Naive thymus-derived CD8-positive, alpha-beta T cell (primary cell): ENCODE results near the gene AGO1. TPM values are rescaled to one million over a fixed set of nuclear protein-coding genes. Genes with fewer than 3 reads are reported as not detected.

ENCODE experiments used
- ATAC-seq, 2 donors: fragments of 150-1000 bp; cut with Tn5 transposase in 1 of 2; sonication (Bioruptor Pico), chemical (Tn5 transposase) in 1 of 2; 1 replicate in 1 of 2; 2 replicates in 1 of 2; pipeline ENCODE4 v1.10.0; 2021; ENCODE audit warnings: mild to moderate bottlenecking in 2 of 2, moderate library complexity in 2 of 2
- POLR2A ChIA-PET: fragments of 350-600 bp; sonication (Branson Sonifier 250); formaldehyde crosslinking; loops from one replicate; lab custom pipeline; 2021; ENCODE audit warnings: antibody characterized with exemption; lab: Charles Lee
- DNase-seq, 10 donors: peaks; one replicate each; pipeline versions ENCODE4 v3.0.0 to v3.0.0-alpha.2; 2020 to 2022
- H3K27ac Mint-ChIP-seq, 10 donors: one replicate each; pipeline ENCODE4 v1.8.0; 2020 to 2022; ENCODE audit warnings: mild to moderate bottlenecking in 10 of 10, mixed read lengths in 10 of 10, moderate library complexity in 4 of 10, inconsistent platforms in 1 of 10
- H3K27me3 Mint-ChIP-seq, 5 donors: one replicate each; pipeline ENCODE4 v1.8.0; 2021 to 2022; ENCODE audit warnings: mixed read lengths in 5 of 5
- H3K36me3 Mint-ChIP-seq, 3 donors: one replicate each; pipeline ENCODE4 v1.8.0; 2020 to 2022; ENCODE audit warnings: mixed read lengths in 3 of 3, mild to moderate bottlenecking in 2 of 3, inconsistent platforms in 1 of 3
- H3K4me1 Mint-ChIP-seq, 4 donors: one replicate each; pipeline ENCODE4 v1.8.0; 2021 to 2022; ENCODE audit warnings: mixed read lengths in 4 of 4
- H3K4me3 Mint-ChIP-seq, 10 donors: one replicate each; pipeline ENCODE4 v1.8.0; 2020 to 2022; ENCODE audit warnings: mild to moderate bottlenecking in 10 of 10, mixed read lengths in 10 of 10, moderate library complexity in 6 of 10, inconsistent platforms in 1 of 10
- H3K9me3 Mint-ChIP-seq, 9 donors: one replicate each; pipeline ENCODE4 v1.8.0; 2020 to 2022; ENCODE audit warnings: mixed read lengths in 9 of 9, mild to moderate bottlenecking in 3 of 9, inconsistent platforms in 1 of 9, moderate library complexity in 1 of 9
- polyA plus RNA-seq, 3 donors: library from polyadenylated mRNA; unstranded; fragments of 300-500 nt; fragmentation: Illumina TruSeq; gene quantifications; one replicate each; pipeline ENCODE4 v1.2.3, GENCODE V29; 2021
- total RNA-seq, 8 experiments: library from RNA in 2 of 8; stranded (reverse) in 2 of 8; gene quantifications; one replicate each; pipeline ENCODE4 v1.2.3 and lab custom pipeline; 2021 to 2026

The AGO1 gene
- total RNA-seq (10 to 100 TPM; 27.7 to 28.3 TPM), polyA plus RNA-seq (1 to 10 TPM; 6.1 to 9.9 (median 7.9) TPM), total RNA-seq (lab: John Stamatoyannopoulos, UW) (67.9 to 115 (median 88.8) reads per million in 6 experiments)

GRCh38 chr1:35882945-35883634 lies at the start of gene AGO1:
Gene AGO1 (plus strand): TSS chr1:35883209. CDS start chr1:35883422, 213 bp downstream.
- H3K9me3 Mint-ChIP-seq, result no peaks in the 10 kb centered on the region

DNA sequence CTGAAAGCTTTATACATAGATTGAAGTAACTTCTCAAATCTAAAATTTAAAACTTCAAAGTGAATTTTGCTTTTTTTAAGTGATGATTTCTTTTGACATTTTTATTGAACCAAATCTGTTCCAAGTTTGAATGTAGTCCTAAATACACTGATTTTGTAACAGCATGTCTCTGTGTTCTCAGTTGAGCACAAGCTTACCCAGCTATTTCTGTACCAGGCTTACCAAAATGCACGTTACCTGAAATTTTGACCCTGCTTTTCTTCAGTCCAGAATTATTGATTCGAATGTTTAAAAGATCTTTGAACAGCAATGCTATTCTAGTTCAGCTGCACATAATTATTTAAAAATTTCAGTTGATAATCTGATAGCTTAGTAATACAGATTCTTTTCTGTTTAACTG lies 49.6 kb upstream of the AGO1 start:
- Mint-ChIP-seq H3K4me3 (no peak overlapping the region), H3K36me3 (peaks cover 9 to 57% (median 30%) of the 10 kb centered on the region in 3 donors), H3K4me1 (no peaks in the 10 kb centered on the region), H3K27ac (no peak overlapping the region), H3K27me3 (no peaks in the 10 kb centered on the region), H3K9me3 (peaks cover 0 to 2% (median 0%) of the 10 kb centered on the region in 9 donors)
- no peak for DNase-seq
- POLR2A ChIA-PET, result no interaction called here
- no peak for ATAC-seq

More at GRCh38 chr1:35882945-35883634, at the start of gene AGO1:
- H3K4me1 Mint-ChIP-seq, result peaks cover 29 to 58% (median 52%) of the 10 kb centered on the region in 4 donors
- H3K36me3 Mint-ChIP-seq, result peaks cover 0 to 6% (median 0%) of the 10 kb centered on the region in 3 donors
- POLR2A ChIA-PET, result interaction anchor here (0.8 to 3.3 kb wide), 4 partner anchors 9 to 95 kb away, joined by 3 to 34 read pairs (median 4); partner anchors contain the start of gene AGO3
- peak within 1 kb of the TSS; percentile 53 to 93 (median 90) for H3K27ac Mint-ChIP-seq
- DNase-seq (peak; percentile 93 to 99 (median 98)), ATAC-seq (peak; percentile 94)
- peak within 1 kb of the TSS; percentile 91 to 99 (median 93) for H3K4me3 Mint-ChIP-seq
- H3K27me3 Mint-ChIP-seq, result no peaks in the 10 kb centered on the region

GRCh38 chr1:35834218-35834617 lies 48.8 kb upstream of the AGO1 start:
- no peak for ATAC-seq
- Mint-ChIP-seq H3K27ac (no peak overlapping the region), H3K4me1 (no peaks in the 10 kb centered on the region), H3K27me3 (no peaks in the 10 kb centered on the region), H3K36me3 (peaks cover 9 to 56% (median 33%) of the 10 kb centered on the region in 3 donors), H3K9me3 (peaks cover 0 to 2% (median 0%) of the 10 kb centered on the region in 9 donors), H3K4me3 (no peak overlapping the region)
- POLR2A ChIA-PET, result no interaction called here
- no peak for DNase-seq

GRCh38 chr1:35835398-35835797 lies 47.6 kb upstream of the AGO1 start:
- POLR2A ChIA-PET, result no interaction called here
- Mint-ChIP-seq H3K4me3 (no peak overlapping the region), H3K27ac (no peak overlapping the region), H3K4me1 (no peaks in the 10 kb centered on the region), H3K36me3 (peaks cover 9 to 65% (median 33%) of the 10 kb centered on the region in 3 donors), H3K9me3 (peaks cover 0 to 2% (median 0%) of the 10 kb centered on the region in 9 donors), H3K27me3 (no peaks in the 10 kb centered on the region)
- no peak for DNase-seq
- ATAC-seq, result no peak

DNA sequence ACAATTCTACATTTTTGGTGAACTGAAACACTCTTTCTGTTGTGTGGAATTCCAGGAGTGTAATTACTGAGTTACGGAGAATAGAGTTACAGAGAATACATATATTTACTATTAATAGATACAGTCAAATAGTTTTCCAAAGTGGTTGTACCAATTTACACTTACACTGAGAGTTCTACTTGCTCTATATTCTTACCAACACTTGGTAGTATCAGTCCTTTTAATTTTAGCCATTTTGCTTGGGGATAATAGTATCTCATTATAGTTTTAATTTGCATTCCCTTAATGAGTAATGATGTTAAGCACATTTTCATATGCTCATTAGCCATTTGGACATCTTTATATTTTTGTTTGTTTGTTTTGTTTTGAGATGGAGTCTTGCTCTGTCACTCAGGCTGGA lies 46.3 kb upstream of the AGO1 start:
- DNase-seq, result no peak
- Mint-ChIP-seq H3K36me3 (peaks cover 9 to 68% (median 37%) of the 10 kb centered on the region in 3 donors), H3K27me3 (no peaks in the 10 kb centered on the region)

GRCh38 chr1:35838693-35839245 lies 44.2 kb upstream of the AGO1 start:
- POLR2A ChIA-PET, result no interaction called here
- H3K27ac Mint-ChIP-seq, result no peak overlapping the region
- no peak overlapping the region for H3K4me3 Mint-ChIP-seq
- ATAC-seq (no peak), DNase-seq (no peak)
- H3K9me3 Mint-ChIP-seq, result peaks cover 0 to 2% (median 0%) of the 10 kb centered on the region in 9 donors
- no peaks in the 10 kb centered on the region for H3K27me3 Mint-ChIP-seq
- peaks cover 9 to 77% (median 42%) of the 10 kb centered on the region in 3 donors for H3K36me3 Mint-ChIP-seq
- H3K4me1 Mint-ChIP-seq, result no peaks in the 10 kb centered on the region

More for the DNA sequence above, 46.3 kb upstream of the AGO1 start:
- ATAC-seq, result no peak
- Mint-ChIP-seq H3K4me1 (no peaks in the 10 kb centered on the region), H3K9me3 (peaks cover 0 to 2% (median 0%) of the 10 kb centered on the region in 9 donors), H3K4me3 (no peak overlapping the region), H3K27ac (no peak overlapping the region)
- POLR2A ChIA-PET, result no interaction called here

DNA sequence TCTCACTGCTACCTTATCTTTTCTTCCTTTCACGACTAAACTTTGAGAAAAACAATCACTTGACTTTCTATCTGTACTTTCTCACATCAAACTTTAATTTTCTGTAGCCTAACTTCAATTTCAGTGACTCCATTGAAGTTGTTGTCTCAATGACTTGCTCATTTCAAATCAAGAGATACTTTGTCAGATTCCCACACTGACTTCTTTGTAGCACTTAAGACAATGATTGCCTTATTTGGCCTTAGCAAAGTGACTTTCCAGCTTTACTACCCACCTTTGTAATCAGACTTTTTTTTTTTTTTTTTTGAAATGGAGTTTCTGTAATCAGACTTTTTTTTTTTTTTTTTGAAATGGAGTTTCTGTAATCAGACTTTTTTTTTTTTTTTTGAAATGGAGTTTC lies 38.2 kb upstream of the AGO1 start:
- Mint-ChIP-seq H3K4me1 (peaks cover 0 to 3% (median 1%) of the 10 kb centered on the region in 4 donors), H3K27me3 (no peaks in the 10 kb centered on the region), H3K9me3 (no peaks in the 10 kb centered on the region), H3K36me3 (peaks cover 4 to 50% (median 16%) of the 10 kb centered on the region in 3 donors), H3K4me3 (no peak overlapping the region), H3K27ac (peak overlapping the region in 2 of 10 donors; percentile 6 to 7)
- ATAC-seq (no peak), DNase-seq (no peak)
- POLR2A ChIA-PET, result no interaction called here

GRCh38 chr1:35845766-35846165 lies 37.2 kb upstream of the AGO1 start:
- Mint-ChIP-seq H3K36me3 (peaks cover 4 to 52% (median 17%) of the 10 kb centered on the region in 3 donors), H3K27me3 (no peaks in the 10 kb centered on the region), H3K4me1 (peaks cover 0 to 3% (median 1%) of the 10 kb centered on the region in 4 donors), H3K4me3 (no peak overlapping the region), H3K27ac (no peak overlapping the region), H3K9me3 (no peaks in the 10 kb centered on the region)
- DNase-seq (no peak), ATAC-seq (no peak)
- POLR2A ChIA-PET, result no interaction called here

- DNase-seq (no peak), ATAC-seq (no peak)
- Mint-ChIP-seq H3K36me3 (peaks cover 3 to 49% (median 4%) of the 10 kb centered on the region in 3 donors), H3K4me1 (peaks cover 0 to 3% (median 1%) of the 10 kb centered on the region in 4 donors), H3K4me3 (no peak overlapping the region), H3K27me3 (no peaks in the 10 kb centered on the region), H3K27ac (no peak overlapping the region), H3K9me3 (no peaks in the 10 kb centered on the region)
- POLR2A ChIA-PET, result no interaction called here
Observed at GRCh38 chr1:35847935-35848565, 35.0 kb upstream of the AGO1 start.

GRCh38 chr1:35850051-35850450 lies 33.0 kb upstream of the AGO1 start:
- DNase-seq (no peak), ATAC-seq (no peak)
- Mint-ChIP-seq H3K27me3 (no peaks in the 10 kb centered on the region), H3K9me3 (no peaks in the 10 kb centered on the region), H3K36me3 (peaks cover 0 to 51% (median 3%) of the 10 kb centered on the region in 3 donors), H3K4me1 (peaks cover 0 to 2% (median 0%) of the 10 kb centered on the region in 4 donors), H3K27ac (no peak overlapping the region), H3K4me3 (no peak overlapping the region)
- POLR2A ChIA-PET, result no interaction called here

GRCh38 chr1:35850716-35851115 lies 32.3 kb upstream of the AGO1 start:
- no peak for ATAC-seq
- no peak for DNase-seq
- no peaks in the 10 kb centered on the region for H3K9me3 Mint-ChIP-seq
- POLR2A ChIA-PET, result no interaction called here
- peaks cover 0 to 2% (median 0%) of the 10 kb centered on the region in 4 donors for H3K4me1 Mint-ChIP-seq
- H3K36me3 Mint-ChIP-seq, result peaks cover 0 to 47% (median 3%) of the 10 kb centered on the region in 3 donors
- H3K27ac Mint-ChIP-seq, result no peak overlapping the region
- no peaks in the 10 kb centered on the region for H3K27me3 Mint-ChIP-seq
- no peak overlapping the region for H3K4me3 Mint-ChIP-seq

DNA sequence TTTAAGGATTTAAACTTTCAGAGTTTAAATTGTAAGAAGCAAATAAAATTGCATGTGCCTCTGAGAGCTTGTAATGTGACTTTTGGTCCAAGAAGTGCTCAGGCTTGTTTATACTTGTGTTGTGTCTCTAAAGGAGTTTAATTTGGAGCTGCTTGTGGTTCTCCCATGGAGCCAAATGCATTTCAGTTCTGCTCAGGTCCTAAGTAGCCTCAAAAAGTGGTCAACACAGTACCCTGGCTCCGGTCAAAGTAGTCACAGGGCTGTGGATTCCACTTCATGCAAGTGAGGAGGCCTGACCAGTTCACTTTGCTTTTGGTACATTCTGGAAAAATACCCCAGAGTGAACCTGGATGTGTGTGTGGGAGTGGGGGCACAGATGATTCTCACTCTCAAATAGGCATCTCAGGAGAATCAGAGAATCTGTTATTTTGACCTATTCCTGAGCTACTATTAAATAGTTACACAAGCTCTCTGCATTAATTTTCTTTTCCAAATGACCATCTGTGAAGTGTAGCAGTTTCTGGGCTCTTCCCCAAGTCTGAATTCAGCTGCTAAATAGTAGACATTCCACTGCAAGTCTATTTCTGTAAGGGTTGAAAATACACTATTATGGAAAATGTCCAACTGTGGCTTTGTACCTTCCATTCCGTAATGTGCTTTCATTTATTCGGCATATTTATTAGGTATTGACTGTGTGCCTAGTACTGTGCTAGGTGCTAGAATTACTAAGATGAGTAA lies 31.7 kb upstream of the AGO1 start:
- POLR2A ChIA-PET, result interaction anchor here (0.7 kb wide), 1 partner anchor 93 kb away, joined by 3 read pairs; no protein-coding TSS in a partner anchor

More for the DNA sequence above, 31.7 kb upstream of the AGO1 start:
- DNase-seq (no peak), ATAC-seq (no peak)
- no peaks in the 10 kb centered on the region for H3K9me3 Mint-ChIP-seq
- peaks cover 0 to 2% (median 0%) of the 10 kb centered on the region in 4 donors for H3K4me1 Mint-ChIP-seq
- peaks cover 0 to 45% (median 3%) of the 10 kb centered on the region in 3 donors for H3K36me3 Mint-ChIP-seq
- H3K4me3 Mint-ChIP-seq, result no peak overlapping the region
- peak overlapping the region in 1 of 10 donors; percentile 1 for H3K27ac Mint-ChIP-seq
- no peaks in the 10 kb centered on the region for H3K27me3 Mint-ChIP-seq
